Esophagus muscularis mucosa (tissue), 3 donors: ENCODE results near the gene MAP3K19.

Source experiments
- POLR2AphosphoS5 ChIP-seq, 2 donors: sonication (generic); formaldehyde crosslinking; IDR thresholded peaks; one replicate each; pipeline ENCODE4 v1.6.1; 2017; ENCODE audit warnings: antibody characterized with exemption in 2 of 2
- TF ChIP-seq, protein P1 (sequence below), 3 experiments: fragments of 200-600 bp in 2 of 3; fragments of 450-650 bp in 1 of 3; sonication (generic) in 2 of 3; IDR thresholded peaks; one replicate each; pipeline ENCODE4 v1.5.1; 2017 to 2019; ENCODE audit warnings: antibody characterized with exemption in 3 of 3, mild to moderate bottlenecking in 2 of 3, moderate library complexity in 1 of 3

DNA sequence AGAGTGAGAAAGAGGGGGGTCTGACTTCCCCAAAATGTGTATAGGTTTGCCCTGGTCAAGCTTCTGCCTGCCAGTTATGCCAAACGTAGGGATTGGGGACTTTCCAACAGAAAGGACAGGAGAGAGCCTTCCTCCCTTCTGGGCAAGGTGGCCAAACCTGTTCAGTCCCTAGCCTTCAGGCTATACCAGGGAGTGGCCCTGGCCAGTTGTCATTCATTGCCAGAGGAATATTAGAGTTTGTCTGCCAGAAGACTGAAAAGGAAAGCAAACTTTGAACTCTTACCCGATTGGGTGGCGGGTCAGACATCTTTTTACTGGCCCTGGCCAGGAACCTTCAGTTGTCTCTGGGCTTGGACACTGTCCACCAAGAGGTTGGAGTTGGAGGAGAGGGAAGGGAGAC, 27.0 kb upstream of the MAP3K19 start:
- TF ChIP-seq, protein P1, sequence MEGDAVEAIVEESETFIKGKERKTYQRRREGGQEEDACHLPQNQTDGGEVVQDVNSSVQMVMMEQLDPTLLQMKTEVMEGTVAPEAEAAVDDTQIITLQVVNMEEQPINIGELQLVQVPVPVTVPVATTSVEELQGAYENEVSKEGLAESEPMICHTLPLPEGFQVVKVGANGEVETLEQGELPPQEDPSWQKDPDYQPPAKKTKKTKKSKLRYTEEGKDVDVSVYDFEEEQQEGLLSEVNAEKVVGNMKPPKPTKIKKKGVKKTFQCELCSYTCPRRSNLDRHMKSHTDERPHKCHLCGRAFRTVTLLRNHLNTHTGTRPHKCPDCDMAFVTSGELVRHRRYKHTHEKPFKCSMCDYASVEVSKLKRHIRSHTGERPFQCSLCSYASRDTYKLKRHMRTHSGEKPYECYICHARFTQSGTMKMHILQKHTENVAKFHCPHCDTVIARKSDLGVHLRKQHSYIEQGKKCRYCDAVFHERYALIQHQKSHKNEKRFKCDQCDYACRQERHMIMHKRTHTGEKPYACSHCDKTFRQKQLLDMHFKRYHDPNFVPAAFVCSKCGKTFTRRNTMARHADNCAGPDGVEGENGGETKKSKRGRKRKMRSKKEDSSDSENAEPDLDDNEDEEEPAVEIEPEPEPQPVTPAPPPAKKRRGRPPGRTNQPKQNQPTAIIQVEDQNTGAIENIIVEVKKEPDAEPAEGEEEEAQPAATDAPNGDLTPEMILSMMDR (IDR thresholded peaks at IDR 0.05), result no peak
- TF ChIP-seq POLR2AphosphoS5 (IDR thresholded peaks at IDR 0.05), result no peak
